Coronary artery (tissue), 2 donors: Measurements from ENCODE around the gene SPATA3.

Experiments
- DNase-seq: peaks from one replicate; pipeline ENCODE4 v3.0.0-alpha.2; 2017; ENCODE audit warnings: low spot score
- H3K27ac ChIP-seq, 2 donors: fragments of 200-600 bp; sonication (generic); one replicate each; pipeline ENCODE4 v1.5.1; 2016 to 2019
- H3K4me3 ChIP-seq: fragments of 200-600 bp; sonication (generic); 2 replicates; pipeline ENCODE4 v1.5.1; 2016; ENCODE audit warnings: mild to moderate bottlenecking, moderate library complexity
- CTCF ChIP-seq: fragments of 200-600 bp; sonication (generic); IDR thresholded peaks from one replicate; pipeline ENCODE4 v1.5.1; 2019; ENCODE audit warnings: antibody characterized with exemption

SPATA3 gene

DNA sequence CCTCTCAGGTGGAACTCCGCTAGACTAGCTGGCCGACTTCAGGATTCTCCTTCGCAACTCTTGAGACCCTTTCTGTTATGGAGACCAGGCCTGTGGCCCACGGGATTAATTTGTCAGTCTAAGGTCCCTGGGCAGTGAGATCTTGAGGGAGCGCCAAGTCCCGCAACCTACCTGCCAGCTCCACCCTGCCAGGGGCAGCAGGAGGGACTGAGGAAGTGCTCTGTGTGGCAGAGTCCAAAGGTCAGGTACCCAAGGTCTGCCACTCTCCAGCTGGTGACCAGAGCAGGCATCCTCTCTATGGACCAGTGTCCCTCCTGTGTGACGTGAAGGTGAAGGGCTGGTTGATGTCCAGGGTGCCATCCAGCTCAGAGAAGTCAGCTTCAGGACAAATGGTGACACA is 4.3 kb upstream of the SPATA3 start:
- no peak for DNase-seq
- no peak overlapping the region for H3K4me3 ChIP-seq
- TF ChIP-seq CTCF: no peak
- no peak overlapping the region for H3K27ac ChIP-seq

DNA sequence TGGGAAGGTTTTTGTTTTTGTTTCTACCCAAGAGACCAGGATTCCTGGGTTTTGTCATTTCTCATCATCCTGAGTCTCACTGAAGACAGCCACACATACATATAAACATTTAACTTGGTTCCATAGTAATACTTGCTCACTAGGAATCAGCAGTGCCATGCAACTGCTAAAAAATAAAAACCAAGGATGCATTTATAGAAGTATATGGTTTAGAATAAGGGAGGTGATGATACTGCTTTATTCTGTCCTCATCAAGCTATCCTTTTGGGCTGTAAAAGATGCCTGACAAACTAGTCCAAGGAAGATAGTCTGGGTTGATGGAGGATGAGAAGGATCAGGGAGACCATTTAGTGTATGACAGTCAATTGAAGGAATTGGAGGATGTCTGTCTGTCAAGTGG is 740 bp downstream of the SPATA3 start:
- TF ChIP-seq CTCF: no peak
- no peak for DNase-seq
- H3K27ac ChIP-seq: no peak overlapping the region
- no peak overlapping the region for H3K4me3 ChIP-seq

GRCh38 chr2:230998882-230999281 is 3.0 kb downstream of the SPATA3 start:
- no peak overlapping the region for H3K4me3 ChIP-seq
- no peak for TF ChIP-seq CTCF

GRCh38 chr2:230999477-230999876 is 3.6 kb downstream of the SPATA3 start:
- H3K27ac ChIP-seq: no peak overlapping the region
- DNase-seq: no peak
- no peak for TF ChIP-seq CTCF
- H3K4me3 ChIP-seq: no peak overlapping the region

More at GRCh38 chr2:230998882-230999281, 3.0 kb downstream of the SPATA3 start:
- DNase-seq: no peak
- H3K27ac ChIP-seq: no peak overlapping the region

DNA sequence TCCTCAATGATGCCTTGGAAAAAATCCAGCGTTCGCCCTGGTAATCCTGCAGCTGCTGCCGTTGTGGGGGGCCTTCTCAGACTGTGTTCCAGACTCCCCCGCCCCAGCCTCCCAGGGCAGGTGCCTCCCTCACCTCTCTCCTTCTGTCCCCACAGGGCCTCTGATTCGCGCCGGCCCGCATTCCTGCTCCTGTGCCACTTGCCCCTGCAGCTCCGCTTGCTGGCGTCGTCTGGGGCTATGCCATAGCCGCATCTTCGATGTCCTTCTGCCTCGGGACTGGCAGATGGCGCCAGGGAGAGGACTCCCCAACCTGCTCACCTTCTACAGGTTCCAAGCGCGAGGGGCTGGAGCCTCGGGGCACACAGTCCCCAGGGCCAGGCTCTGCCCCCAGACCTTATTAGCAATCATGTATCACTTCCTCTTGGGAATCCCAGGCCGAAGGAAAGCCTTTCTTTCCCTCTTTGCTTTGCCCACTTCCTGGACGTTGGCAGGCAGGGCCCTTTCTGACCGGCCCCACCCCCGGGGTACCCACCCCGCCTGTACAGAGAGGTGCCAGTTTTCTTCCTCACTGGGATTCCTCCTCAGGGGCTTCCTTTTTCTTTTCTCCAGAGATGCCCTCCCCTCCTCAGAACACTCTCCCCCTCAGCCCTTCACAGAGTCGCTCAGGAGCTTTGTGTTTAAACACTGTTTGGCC is 4.4 kb downstream of the SPATA3 start:
- no peak overlapping the region for H3K27ac ChIP-seq
- no peak for DNase-seq
- TF ChIP-seq CTCF: no peak
- H3K4me3 ChIP-seq: no peak overlapping the region

DNA sequence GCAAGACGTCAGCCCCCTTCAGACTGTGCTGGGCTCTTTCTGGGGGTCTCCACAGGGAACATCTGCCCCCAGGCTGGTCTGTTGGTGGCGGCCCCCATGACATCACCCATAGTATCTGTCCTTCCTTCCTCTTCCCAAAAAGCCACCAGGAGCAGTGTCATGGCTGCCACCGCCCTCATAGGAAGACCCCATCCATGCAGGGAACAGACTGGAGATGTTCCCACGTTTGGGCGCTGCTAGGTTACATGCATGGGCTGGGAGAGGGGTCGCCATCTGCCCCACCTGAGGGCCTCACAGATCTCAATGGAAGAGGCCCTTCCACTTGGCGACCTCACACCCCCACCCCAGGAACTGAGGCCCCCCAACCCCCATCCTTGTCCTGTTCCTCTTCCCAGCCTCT is 5.1 kb downstream of the SPATA3 start:
- no peak for TF ChIP-seq CTCF
- no peak overlapping the region for H3K4me3 ChIP-seq
- H3K27ac ChIP-seq: no peak overlapping the region

DNA sequence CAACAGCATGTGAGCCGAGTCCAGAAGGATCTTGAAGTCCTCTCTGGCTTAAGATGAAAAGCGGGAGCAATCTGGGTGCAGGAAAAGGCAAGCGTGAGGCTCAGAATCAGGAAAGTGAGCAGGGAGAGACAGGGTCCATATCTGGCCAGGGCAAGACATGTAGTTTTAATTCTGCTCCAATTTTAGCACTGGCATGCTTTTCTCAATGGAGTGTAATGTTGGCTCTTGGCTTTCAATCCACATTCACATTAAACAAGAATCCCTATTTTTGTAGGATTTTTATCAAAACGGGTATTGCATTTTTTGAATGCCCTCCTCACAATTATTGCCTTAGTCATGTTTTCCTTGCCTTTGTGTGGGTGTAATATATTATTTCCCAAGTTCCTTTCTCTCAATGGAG is 6.0 kb downstream of the SPATA3 start:
- Histone ChIP-seq H3K4me3 (no peak overlapping the region), H3K27ac (no peak overlapping the region)
- no peak for TF ChIP-seq CTCF
- no peak for DNase-seq

More for the DNA sequence above, 5.1 kb downstream of the SPATA3 start:
- no peak for DNase-seq
